GM12874 (cell line): ENCODE measurements around the gene LRP1B.

Experiments used
- TF ChIP-seq, protein P1 (sequence below): IDR thresholded peaks from 2 replicates; pipeline ENCODE4 v1.5.1; 2011; ENCODE audit warnings: low read depth, mild to moderate bottlenecking, control low read depth, low read length, moderate library complexity; ENCODE audit not compliant: insufficient read depth

Gene LRP1B

DNA sequence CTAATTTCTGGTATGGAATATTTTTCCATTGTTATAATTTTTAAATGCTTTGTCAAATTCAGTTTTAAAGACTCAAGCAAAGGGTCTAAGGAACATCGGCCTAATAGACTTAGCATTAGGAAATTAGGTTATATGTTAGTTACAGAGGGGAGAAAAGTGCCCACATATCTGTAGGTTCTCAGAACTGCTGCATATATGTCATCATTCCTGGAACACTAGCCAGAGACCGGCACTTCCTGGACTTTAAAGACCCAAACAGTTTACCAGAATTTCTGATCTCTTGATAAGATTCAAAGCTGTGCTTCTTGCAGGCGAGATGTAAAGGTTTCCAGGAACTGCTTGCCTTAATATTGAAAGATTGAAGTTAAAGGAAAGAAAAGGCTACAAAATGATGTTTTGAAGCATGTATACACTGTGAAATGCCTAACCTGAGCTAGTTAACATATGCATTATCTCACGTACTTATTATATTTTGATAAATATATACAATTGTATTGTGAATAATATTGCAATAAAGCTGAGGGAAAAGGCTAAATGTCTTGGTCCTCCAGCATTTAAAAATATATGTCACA lies 993.6 kb downstream of the LRP1B start:
- TF ChIP-seq, protein P1, sequence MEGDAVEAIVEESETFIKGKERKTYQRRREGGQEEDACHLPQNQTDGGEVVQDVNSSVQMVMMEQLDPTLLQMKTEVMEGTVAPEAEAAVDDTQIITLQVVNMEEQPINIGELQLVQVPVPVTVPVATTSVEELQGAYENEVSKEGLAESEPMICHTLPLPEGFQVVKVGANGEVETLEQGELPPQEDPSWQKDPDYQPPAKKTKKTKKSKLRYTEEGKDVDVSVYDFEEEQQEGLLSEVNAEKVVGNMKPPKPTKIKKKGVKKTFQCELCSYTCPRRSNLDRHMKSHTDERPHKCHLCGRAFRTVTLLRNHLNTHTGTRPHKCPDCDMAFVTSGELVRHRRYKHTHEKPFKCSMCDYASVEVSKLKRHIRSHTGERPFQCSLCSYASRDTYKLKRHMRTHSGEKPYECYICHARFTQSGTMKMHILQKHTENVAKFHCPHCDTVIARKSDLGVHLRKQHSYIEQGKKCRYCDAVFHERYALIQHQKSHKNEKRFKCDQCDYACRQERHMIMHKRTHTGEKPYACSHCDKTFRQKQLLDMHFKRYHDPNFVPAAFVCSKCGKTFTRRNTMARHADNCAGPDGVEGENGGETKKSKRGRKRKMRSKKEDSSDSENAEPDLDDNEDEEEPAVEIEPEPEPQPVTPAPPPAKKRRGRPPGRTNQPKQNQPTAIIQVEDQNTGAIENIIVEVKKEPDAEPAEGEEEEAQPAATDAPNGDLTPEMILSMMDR, result no peak

DNA sequence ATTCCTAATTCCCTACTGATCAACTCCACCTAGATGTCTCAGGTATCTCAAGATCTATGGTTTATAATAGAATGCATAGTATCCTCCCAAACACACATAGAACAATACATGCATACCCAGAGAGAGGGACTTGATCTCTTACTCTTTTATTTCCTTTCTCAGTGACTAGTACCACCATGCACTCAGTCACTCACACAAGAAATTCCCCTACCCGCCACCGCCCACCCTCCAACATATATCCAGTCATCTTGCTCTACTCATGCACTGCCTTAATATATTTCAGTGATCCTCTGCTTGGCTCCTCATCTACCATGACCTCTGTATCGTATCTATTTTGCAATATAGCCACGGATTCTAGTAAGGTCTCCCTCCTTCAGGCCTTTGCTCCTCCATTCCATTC lies 996.9 kb downstream of the LRP1B start:
- TF ChIP-seq, protein P1, result no peak

DNA sequence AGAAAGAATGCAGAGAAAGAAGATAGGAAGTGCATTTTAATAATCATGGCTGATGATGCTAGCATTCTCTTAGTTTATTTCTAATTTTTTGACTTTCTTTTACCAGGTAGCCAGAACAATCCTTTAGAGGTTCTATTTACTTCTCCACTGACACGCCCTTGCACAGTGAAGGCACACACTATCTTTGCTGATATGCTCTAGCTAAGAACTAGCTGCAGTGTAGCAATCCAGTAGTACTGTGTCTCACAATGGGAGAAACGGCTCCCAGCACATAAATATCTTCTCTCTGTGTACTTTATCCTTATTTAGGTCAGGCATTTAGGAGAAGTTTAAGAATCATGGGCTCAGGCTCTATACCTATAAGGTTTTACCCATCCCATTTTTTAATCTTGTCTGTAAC lies 1005.4 kb downstream of the LRP1B start:
- TF ChIP-seq, protein P1, result no peak

DNA sequence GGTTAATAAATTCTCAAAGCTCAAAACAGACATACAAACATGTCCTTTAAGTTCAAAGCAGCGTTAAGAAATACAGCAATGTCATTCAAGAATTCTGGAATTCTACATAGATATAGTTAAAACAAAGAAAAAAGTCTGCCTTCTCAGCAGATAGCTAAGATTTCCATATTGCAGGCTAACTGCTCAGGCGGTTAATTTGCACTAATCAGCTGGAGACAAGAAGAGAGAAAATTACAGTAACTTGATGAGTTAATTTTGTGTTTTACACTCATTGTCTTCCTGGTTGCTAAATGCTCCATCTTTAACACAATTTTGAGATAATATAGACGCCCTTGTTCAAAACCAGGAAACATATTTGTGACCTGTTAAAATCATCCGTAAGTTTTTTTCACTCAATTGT lies 1012.0 kb downstream of the LRP1B start:
- TF ChIP-seq, protein P1, result no peak

DNA sequence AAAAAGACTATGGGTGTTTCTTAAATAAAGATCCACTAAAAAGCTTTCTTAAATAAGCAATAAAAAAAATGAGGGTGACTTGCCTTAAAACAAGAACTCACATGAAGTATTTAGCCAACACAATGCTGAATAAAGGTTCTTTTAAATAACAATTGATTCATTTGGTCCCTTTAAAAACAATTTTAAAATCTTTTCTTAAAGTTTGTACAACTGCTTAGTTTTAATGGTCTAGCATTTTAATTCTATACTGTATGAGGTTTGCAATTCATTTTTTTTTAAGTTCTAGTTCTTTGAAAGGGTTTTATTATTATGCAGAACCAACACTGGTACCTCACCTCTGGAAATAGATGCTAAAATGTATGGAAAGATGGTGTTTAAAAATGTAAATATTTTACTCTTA lies 1017.5 kb downstream of the LRP1B start:
- TF ChIP-seq, protein P1, result no peak

DNA sequence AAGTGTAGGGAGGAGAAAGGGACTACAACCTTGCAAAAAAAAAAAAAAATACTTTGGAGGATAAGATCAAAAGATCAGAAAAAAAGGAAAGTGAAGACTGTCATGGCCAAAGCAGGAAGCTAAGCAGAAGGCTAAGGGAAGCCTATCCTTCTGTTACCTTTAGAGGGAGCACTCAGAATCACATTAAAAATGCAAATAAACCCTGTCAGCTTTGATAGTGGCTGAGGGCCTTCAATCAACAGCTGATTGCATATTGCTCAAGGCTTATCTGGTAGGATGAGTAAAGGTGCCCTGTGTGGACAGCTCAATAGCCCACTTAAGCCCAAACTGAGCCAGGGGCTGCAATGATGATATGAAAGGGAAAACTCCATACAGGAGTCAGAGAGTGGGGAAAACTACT lies 1021.2 kb downstream of the LRP1B start:
- TF ChIP-seq, protein P1, result no peak

DNA sequence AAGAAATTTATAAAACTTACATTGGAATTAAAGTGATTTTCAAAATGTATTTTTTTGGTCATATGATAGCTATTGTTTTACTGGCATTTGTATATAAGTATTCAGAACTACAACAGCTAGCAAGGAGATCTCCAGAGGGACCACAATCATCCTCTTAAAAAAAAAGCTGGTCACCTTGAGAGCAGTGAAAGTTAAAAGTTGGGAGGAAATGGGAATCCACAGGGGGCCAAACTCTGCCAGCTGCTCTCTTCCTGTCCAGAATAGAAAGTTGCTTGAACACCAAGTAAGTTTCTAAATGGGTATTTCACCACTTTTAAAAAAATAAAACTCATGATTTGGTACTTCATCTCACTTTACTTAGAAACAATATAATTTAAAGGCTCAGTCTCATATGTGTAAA lies 1025.1 kb downstream of the LRP1B start:
- TF ChIP-seq, protein P1, result no peak

DNA sequence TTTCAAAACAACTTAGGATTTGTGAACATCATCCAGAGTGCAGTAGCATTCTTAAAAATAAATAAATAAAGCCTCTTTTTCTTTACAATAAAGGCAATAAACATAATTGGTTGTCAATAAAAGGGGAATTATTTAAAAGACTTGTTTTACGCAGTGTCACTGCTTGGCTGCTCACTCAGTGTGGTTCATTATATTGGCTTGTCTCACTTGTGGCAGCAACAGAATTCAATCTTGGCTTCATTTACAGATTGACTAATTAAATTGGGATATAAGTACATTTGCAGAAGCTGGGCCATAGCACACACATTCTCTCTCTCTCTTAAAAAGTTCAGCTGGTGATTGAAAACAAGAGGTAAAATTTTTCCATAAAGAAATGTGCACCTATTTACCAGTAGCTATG lies 1027.6 kb downstream of the LRP1B start:
- TF ChIP-seq, protein P1, result no peak
